ENCODE results near the gene MBNL1.

DNA sequence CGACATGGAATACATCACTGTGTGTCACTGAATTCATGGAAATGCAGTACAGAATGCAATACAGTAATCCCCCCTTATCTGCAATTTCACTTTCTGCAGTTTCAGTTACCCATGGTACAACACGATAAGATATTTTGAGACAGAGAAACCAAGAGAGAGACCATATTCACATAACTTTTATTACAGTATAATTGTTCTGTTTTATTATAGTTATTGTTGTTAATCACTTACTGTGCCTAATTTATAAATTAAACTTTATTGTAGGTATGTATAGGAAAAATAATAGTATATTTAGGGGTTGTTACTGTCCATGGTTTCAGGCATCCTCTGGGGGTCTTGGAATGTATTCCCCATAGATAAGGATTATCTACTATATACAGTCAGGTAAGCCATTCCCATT is 61.8 kb downstream of the MBNL1 start:
- TF ChIP-seq POLR2A (IDR thresholded peaks at IDR 0.05), result no peak
- TF ChIP-seq, protein P1, sequence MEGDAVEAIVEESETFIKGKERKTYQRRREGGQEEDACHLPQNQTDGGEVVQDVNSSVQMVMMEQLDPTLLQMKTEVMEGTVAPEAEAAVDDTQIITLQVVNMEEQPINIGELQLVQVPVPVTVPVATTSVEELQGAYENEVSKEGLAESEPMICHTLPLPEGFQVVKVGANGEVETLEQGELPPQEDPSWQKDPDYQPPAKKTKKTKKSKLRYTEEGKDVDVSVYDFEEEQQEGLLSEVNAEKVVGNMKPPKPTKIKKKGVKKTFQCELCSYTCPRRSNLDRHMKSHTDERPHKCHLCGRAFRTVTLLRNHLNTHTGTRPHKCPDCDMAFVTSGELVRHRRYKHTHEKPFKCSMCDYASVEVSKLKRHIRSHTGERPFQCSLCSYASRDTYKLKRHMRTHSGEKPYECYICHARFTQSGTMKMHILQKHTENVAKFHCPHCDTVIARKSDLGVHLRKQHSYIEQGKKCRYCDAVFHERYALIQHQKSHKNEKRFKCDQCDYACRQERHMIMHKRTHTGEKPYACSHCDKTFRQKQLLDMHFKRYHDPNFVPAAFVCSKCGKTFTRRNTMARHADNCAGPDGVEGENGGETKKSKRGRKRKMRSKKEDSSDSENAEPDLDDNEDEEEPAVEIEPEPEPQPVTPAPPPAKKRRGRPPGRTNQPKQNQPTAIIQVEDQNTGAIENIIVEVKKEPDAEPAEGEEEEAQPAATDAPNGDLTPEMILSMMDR (IDR thresholded peaks at IDR 0.05), result no peak
